Thyroid gland (tissue), 4 donors: ENCODE data around the gene RXFP4. TPM values are rescaled to one million over a fixed set of nuclear protein-coding genes. Genes with fewer than 3 reads are reported as not detected.

Experiments
- DNase-seq, 2 donors: peaks; one replicate each; pipeline ENCODE4 v3.0.0-alpha.2; 2019
- H3K27ac ChIP-seq, 3 donors: fragments of 200-600 bp; sonication (generic); 1 replicate in 2 of 3; 2 replicates in 1 of 3; pipeline ENCODE4 v1.5.1; 2016 to 2019; ENCODE audit warnings: mild to moderate bottlenecking in 1 of 3, moderate library complexity in 1 of 3
- H3K27me3 ChIP-seq: fragments of 200-600 bp; sonication (generic); one replicate; pipeline ENCODE4 v1.5.1; 2019
- H3K36me3 ChIP-seq, 2 donors: fragments of 200-600 bp; sonication (generic); one replicate each; pipeline ENCODE4 v1.5.1; 2016 to 2019
- H3K4me1 ChIP-seq, 2 donors: fragments of 200-600 bp; sonication (generic); one replicate each; pipeline ENCODE4 v1.5.1; 2017 to 2019
- H3K4me3 ChIP-seq, 3 donors: fragments of 200-600 bp; sonication (generic); replicated peaks in 1 of 3; 1 replicate in 2 of 3; 2 replicates in 1 of 3; pipeline ENCODE4 v1.5.1; 2016; ENCODE audit warnings: mild to moderate bottlenecking in 1 of 3
- H3K9me3 ChIP-seq: fragments of 200-600 bp; sonication (generic); one replicate; pipeline ENCODE4 v1.5.1; 2017
- POLR2A ChIP-seq, 2 donors: fragments of 450-650 bp; IDR thresholded peaks; one replicate each; pipeline ENCODE4 v1.6.1; 2017; ENCODE audit warnings: antibody characterized with exemption in 2 of 2, mild to moderate bottlenecking in 2 of 2, moderate library complexity in 1 of 2
- WGBS, 2 donors: methylation state at CpG; one replicate each; pipeline ENCODE4 v1.1.5; 2017; 5-methylcytosine and 5-hydroxymethylcytosine counted together
- intact Hi-C: fragments of 100-400 bp; cut with DNase I; formaldehyde crosslinking; loops from one replicate; pipeline ENCODE4 v1.15.1; 2023
- total RNA-seq, 4 donors: library from RNA; depleted of rRNA; stranded (reverse); fragments of >200 nt; gene quantifications; one replicate each; pipeline ENCODE4 v1.2.3, GENCODE V29; 2016
- TF ChIP-seq, protein P1 (sequence below), 6 experiments: fragments of 200-600 bp in 3 of 6; fragments of 450-650 bp in 3 of 6; sonication (generic) in 3 of 6; IDR thresholded peaks; one replicate each; pipeline ENCODE4 v1.5.1; 2016 to 2019; ENCODE audit warnings: antibody characterized with exemption in 6 of 6, mild to moderate bottlenecking in 2 of 6, inconsistent platforms in 1 of 6, moderate library complexity in 1 of 6

The RXFP4 gene
- total RNA-seq, 4 donors from 2014 or later, result not detected

GRCh38 chr1:155913969-155914757 is 27.3 kb upstream of the RXFP4 start:
- Histone ChIP-seq H3K27me3 (no peaks in the 10 kb centered on the region), H3K4me1 (peaks cover 6 to 7% of the 10 kb centered on the region in 2 donors), H3K36me3 (peaks cover 56 to 62% of the 10 kb centered on the region in 2 donors), H3K4me3 (no peak overlapping the region), H3K9me3 (no peaks in the 10 kb centered on the region), H3K27ac (no peak overlapping the region)
- intact Hi-C loops, result no loop called here
- no peak for DNase-seq
- TF ChIP-seq POLR2A (IDR thresholded peaks at IDR 0.05), result no peak
- TF ChIP-seq, protein P1, sequence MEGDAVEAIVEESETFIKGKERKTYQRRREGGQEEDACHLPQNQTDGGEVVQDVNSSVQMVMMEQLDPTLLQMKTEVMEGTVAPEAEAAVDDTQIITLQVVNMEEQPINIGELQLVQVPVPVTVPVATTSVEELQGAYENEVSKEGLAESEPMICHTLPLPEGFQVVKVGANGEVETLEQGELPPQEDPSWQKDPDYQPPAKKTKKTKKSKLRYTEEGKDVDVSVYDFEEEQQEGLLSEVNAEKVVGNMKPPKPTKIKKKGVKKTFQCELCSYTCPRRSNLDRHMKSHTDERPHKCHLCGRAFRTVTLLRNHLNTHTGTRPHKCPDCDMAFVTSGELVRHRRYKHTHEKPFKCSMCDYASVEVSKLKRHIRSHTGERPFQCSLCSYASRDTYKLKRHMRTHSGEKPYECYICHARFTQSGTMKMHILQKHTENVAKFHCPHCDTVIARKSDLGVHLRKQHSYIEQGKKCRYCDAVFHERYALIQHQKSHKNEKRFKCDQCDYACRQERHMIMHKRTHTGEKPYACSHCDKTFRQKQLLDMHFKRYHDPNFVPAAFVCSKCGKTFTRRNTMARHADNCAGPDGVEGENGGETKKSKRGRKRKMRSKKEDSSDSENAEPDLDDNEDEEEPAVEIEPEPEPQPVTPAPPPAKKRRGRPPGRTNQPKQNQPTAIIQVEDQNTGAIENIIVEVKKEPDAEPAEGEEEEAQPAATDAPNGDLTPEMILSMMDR (IDR thresholded peaks at IDR 0.05), result no peak
- WGBS, 2 donors, result 80 to 87% methylated on average over 6 of the region's 6 CpGs

DNA sequence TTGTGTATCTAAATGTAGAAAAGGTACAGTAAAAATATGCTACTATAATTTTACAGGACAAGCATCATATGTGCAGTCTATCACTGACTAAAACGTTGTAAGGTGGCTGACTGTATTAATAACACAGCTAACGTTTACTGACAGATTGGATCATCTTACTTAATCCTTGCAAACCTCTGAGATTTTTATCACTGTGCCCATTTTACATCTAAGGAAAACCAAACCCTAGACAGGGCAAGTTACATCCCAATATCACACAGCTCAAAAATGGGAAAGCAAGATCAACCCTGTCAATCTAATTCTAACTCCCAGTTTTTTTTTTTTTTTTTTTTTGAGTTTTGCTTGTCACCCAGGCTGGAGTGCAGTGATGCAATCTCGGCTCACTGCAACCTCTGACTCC is 22.8 kb upstream of the RXFP4 start:
- Histone ChIP-seq H3K36me3 (peaks cover 91 to 93% of the 10 kb centered on the region in 2 donors), H3K4me1 (no peaks in the 10 kb centered on the region), H3K27ac (no peak overlapping the region), H3K4me3 (no peak overlapping the region), H3K9me3 (no peaks in the 10 kb centered on the region), H3K27me3 (no peaks in the 10 kb centered on the region)
- intact Hi-C loops, result no loop called here
- no peak for TF ChIP-seq POLR2A (IDR thresholded peaks at IDR 0.05)
- TF ChIP-seq, protein P1 (IDR thresholded peaks at IDR 0.05), result no peak
- WGBS, 2 donors, result 79 to 86% methylated on average over 3 of the region's 3 CpGs
- no peak for DNase-seq

DNA sequence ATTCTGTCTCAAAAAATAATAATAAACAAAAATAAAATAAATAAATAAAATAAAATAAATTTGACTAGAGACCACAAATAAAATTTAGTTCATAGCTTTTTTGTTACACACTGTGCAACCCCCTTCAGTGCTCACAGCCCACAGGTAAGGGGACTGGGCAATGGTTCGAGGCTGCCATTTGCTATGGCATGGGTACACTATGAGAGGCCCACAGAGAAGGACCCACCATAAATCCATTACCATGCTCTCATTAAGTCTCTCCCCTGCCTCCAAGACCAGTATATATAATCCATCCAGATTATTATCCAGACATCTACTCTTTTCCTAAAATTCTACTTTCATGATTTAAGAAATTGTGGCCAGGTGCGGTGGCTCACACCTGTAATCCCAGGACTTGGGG is 21.6 kb upstream of the RXFP4 start:
- Histone ChIP-seq H3K27me3 (no peaks in the 10 kb centered on the region), H3K4me1 (no peaks in the 10 kb centered on the region), H3K36me3 (peaks cover 91 to 93% of the 10 kb centered on the region in 2 donors), H3K9me3 (no peaks in the 10 kb centered on the region), H3K27ac (no peak overlapping the region), H3K4me3 (no peak overlapping the region)
- 100% methylated on average over 2 of the region's 2 CpGs for WGBS, 2 donors
- TF ChIP-seq, protein P1 (IDR thresholded peaks at IDR 0.05), result no peak
- TF ChIP-seq POLR2A (IDR thresholded peaks at IDR 0.05), result no peak
- intact Hi-C loops, result no loop called here
- no peak for DNase-seq

DNA sequence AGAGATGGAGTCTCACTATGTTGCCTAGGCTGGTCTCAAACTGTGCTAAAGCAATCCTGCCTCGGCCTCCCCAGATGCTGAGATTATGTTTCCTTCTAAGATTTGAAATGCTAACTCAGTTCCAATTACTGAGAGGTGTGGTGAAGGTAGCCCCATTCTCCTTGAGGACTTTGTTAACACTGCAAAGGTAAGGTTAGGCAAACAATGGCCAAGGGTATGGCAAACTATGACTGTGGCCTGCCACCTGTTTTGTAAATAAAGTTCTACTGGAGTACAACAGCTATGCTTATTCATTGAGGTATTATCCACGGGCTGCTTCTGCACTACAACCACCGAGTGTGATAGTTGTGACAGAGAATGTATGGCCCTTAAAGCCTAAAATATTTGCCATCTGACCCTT is 20.7 kb upstream of the RXFP4 start:
- DNase-seq, result no peak

DNA sequence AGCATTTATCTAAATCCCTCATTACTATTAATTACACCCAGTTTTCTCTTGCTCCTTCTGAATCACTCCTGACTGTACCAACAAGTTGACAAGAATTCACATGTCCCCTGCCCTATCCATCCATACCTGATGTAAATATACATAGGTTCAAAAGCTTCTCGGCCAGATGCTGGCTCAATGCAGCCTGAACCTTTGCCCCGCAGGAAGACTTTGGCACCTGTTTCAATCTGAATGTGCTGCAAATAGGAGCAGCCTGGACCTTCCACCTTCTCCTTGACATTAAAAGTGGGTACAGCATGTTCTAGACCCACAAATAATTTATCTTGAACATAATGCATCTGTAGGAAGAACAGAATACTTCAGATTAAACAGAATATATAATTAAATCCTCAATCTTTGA is 15.9 kb upstream of the RXFP4 start:
- intact Hi-C loops, result no loop called here
- no peak for DNase-seq
- Histone ChIP-seq H3K27me3 (no peaks in the 10 kb centered on the region), H3K36me3 (peaks cover 79 to 85% of the 10 kb centered on the region in 2 donors), H3K9me3 (no peaks in the 10 kb centered on the region), H3K4me1 (peaks cover 0 to 3% of the 10 kb centered on the region in 2 donors), H3K27ac (no peak overlapping the region), H3K4me3 (no peak overlapping the region)
- no peak for TF ChIP-seq POLR2A (IDR thresholded peaks at IDR 0.05)
- TF ChIP-seq, protein P1 (IDR thresholded peaks at IDR 0.05), result no peak
- WGBS, 2 donors, result 98 to 100% methylated on average over 2 of the region's 2 CpGs

More for the DNA sequence above, 20.7 kb upstream of the RXFP4 start:
- Histone ChIP-seq H3K27ac (no peak overlapping the region), H3K4me3 (no peak overlapping the region), H3K4me1 (no peaks in the 10 kb centered on the region), H3K36me3 (peaks cover 91 to 98% of the 10 kb centered on the region in 2 donors), H3K27me3 (no peaks in the 10 kb centered on the region), H3K9me3 (no peaks in the 10 kb centered on the region)
- 92 to 97% methylated on average over 3 of the region's 3 CpGs for WGBS, 2 donors
- no peak for TF ChIP-seq POLR2A (IDR thresholded peaks at IDR 0.05)
- TF ChIP-seq, protein P1 (IDR thresholded peaks at IDR 0.05), result no peak
- intact Hi-C loops, result no loop called here
